ENCODE data around the gene DHRS3.

Gene DHRS3

DNA sequence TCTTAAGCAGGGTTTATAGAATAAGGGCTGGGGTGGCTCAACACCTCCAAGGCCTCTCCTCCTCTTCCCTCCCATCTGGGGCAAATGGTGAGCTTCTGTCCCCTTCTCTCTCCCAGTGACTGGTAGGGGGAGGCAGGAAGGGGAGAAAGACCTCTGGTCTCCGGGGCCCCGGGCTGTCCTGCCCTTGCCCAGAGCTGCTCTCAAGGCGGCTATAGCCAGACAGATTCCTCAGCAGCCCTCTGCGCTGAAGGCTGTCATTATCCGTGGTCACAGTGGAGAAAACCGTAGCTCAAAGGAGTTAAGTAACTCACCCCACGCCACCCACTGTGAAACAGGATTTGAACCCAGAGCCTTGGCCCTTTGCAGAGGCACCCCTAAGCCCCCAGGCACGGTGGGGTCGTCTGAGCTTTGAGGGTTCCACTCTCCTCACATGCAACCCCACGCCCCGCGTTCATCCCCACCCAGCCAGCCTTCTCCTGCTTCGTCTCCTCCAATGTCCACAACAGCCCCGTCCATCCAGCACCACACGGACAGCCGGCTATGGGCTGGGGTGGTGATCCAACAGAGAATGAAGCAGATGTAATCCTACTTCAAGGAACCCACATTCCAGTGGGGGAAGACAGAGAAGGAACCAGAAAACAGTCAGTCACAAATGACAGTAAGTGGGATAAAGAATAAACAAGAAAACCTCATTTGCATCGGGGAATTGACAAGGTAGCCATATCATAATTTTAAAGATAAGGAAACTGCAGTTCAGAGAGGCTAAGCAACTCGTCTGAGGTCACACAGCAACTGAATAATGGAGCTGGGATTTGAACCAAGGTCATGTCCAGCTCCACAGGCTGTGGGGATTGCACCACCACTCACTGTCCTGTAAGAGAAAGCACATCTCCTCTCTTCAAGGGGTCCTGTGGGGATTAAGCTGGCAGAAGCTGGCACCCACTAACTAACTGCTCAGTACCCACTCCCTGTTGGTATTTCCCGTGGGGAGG lies 31.8 kb downstream of the DHRS3 start:
- H3K4me1 ChIP-seq (ENCODE audit: control insufficient read depth, insufficient read depth, low read length), result peaks cover 17% of the 10 kb centered on the region
- no peak overlapping the region for H3K27ac ChIP-seq (ENCODE audit: low read length)
- no peaks in the 10 kb centered on the region for H3K27me3 ChIP-seq (ENCODE audit: control insufficient read depth in 1 of 2, insufficient read depth in 2 of 2, low read length in 2 of 2)
- no peak overlapping the region for H3K4me3 ChIP-seq (ENCODE audit: low read length in 2 of 2)
- no peak overlapping the region for H3K9ac ChIP-seq (ENCODE audit: low read length in 2 of 2)
- H3K36me3 ChIP-seq (ENCODE audit: control insufficient read depth in 2 of 2, insufficient read depth in 2 of 2, low read length in 2 of 2), result peaks cover 0 to 9% of the 10 kb centered on the region in 2 donors
- H3K9me3 ChIP-seq (ENCODE audit: control insufficient read depth in 2 of 2, low read length in 2 of 2), result no peaks in the 10 kb centered on the region

DNA sequence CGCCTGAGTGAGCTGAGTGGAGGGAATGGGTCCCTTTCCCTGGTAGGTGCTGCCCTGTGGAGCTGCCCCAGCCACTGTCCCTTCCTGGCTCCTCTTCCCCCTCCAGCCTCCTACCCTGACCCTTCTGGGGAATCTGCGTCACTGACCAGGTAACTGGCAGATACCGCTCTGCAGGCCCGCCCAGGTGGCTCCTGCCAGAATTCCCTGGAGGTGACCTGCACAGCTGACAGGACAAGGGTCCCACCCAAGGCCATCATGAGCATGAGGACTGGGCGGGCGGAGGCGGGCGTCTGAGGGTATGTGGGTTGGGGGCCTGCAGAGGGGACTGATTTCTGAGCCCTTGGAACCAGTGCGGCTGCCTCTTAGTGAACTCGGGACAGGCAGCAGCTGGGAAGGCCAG lies 32.5 kb downstream of the DHRS3 start:
- H3K4me1 ChIP-seq (ENCODE audit: control insufficient read depth, insufficient read depth, low read length), result peaks cover 10% of the 10 kb centered on the region
- no peaks in the 10 kb centered on the region for H3K27me3 ChIP-seq (ENCODE audit: control insufficient read depth in 1 of 2, insufficient read depth in 2 of 2, low read length in 2 of 2)
- H3K27ac ChIP-seq (ENCODE audit: low read length), result no peak overlapping the region
- peaks cover 0 to 9% of the 10 kb centered on the region in 2 donors for H3K36me3 ChIP-seq (ENCODE audit: control insufficient read depth in 2 of 2, insufficient read depth in 2 of 2, low read length in 2 of 2)
- H3K9ac ChIP-seq (ENCODE audit: low read length in 2 of 2), result no peak overlapping the region
- no peak overlapping the region for H3K4me3 ChIP-seq (ENCODE audit: low read length in 2 of 2)
- no peaks in the 10 kb centered on the region for H3K9me3 ChIP-seq (ENCODE audit: control insufficient read depth in 2 of 2, low read length in 2 of 2)

DNA sequence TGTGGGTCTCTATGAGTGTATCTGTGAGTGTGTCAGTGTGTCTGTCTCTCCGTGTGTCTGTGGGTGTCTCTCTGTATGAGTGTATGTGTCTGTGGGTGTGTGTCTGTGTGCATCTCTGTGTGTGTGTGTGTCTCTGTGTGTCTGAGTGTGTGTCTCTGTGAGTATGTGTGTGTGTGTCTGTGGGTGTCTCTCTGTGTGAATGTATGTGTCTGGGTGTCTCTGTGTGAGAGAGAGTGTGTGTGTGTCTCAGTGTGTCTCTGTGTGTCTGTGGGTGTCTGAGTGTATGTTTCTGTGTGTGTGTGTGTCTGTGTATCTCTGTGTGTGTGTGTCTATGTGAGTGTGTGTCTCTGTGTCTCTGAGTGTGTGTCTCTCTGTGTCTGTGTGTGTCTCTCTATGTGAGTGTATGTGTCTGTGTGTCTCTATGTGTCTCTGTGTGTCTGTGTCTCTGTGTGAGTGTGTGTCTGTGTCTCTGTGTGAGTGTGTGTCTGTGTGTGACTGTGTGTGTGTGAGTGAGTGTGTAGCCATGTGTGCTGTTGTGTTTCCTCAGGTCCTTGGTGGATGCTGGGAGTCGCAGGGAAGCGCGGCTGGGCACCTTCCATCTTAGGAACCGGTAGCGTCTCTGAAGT lies 33.0 kb downstream of the DHRS3 start:
- Histone ChIP-seq H3K27ac (ENCODE audit: low read length) (no peak overlapping the region), H3K27me3 (ENCODE audit: control insufficient read depth in 1 of 2, insufficient read depth in 2 of 2, low read length in 2 of 2) (no peaks in the 10 kb centered on the region), H3K4me1 (ENCODE audit: control insufficient read depth, insufficient read depth, low read length) (peaks cover 8% of the 10 kb centered on the region), H3K9me3 (ENCODE audit: control insufficient read depth in 2 of 2, low read length in 2 of 2) (no peaks in the 10 kb centered on the region), H3K9ac (ENCODE audit: low read length in 2 of 2) (no peak overlapping the region), H3K4me3 (ENCODE audit: low read length in 2 of 2) (no peak overlapping the region), H3K36me3 (ENCODE audit: control insufficient read depth in 2 of 2, insufficient read depth in 2 of 2, low read length in 2 of 2) (peaks cover 0 to 11% of the 10 kb centered on the region in 2 donors)

DNA sequence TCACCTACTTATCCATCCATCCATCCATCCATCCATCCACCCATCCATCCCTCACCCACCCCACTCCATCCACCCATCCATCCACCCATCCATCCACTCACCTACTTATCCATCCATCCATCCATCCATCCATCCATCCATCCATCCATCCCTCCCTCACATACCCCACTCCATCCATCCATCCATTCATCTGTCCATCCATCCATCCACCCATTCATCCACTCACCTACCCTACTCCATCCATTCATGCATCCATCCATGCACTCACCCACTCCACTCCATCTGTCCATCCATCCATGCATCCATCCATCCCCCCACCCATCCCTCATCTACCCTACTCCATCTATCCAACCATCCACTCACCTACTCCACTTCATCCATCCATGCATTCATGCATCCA lies 34.5 kb downstream of the DHRS3 start:
- H3K27me3 ChIP-seq (ENCODE audit: control insufficient read depth in 1 of 2, insufficient read depth in 2 of 2, low read length in 2 of 2), result no peaks in the 10 kb centered on the region
- H3K27ac ChIP-seq (ENCODE audit: low read length), result no peak overlapping the region
- no peaks in the 10 kb centered on the region for H3K9me3 ChIP-seq (ENCODE audit: control insufficient read depth in 2 of 2, low read length in 2 of 2)
- H3K4me3 ChIP-seq (ENCODE audit: low read length in 2 of 2), result no peak overlapping the region
- peaks cover 6% of the 10 kb centered on the region for H3K4me1 ChIP-seq (ENCODE audit: control insufficient read depth, insufficient read depth, low read length)
- H3K9ac ChIP-seq (ENCODE audit: low read length in 2 of 2), result no peak overlapping the region
- peaks cover 3 to 23% of the 10 kb centered on the region in 2 donors for H3K36me3 ChIP-seq (ENCODE audit: control insufficient read depth in 2 of 2, insufficient read depth in 2 of 2, low read length in 2 of 2)

DNA sequence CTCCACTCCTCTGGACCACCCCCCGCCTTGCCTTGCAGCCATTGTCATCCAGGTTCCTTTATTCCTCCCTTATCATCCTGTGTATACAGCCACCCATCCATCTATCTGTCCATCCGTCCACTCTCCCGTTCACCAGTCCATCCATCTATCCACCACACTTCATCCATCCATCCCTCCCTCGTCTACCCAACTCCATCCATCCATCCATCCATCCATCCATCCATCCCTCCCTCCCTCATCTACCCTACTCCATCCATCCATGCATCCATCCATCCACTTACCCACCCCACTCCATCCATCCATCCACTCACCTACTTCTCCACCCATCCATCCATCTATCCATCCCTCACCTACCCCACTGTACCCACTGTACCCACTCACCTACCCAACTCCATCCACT lies 35.4 kb downstream of the DHRS3 start:
- Histone ChIP-seq H3K4me1 (ENCODE audit: control insufficient read depth, insufficient read depth, low read length) (peaks cover 6% of the 10 kb centered on the region), H3K9me3 (ENCODE audit: control insufficient read depth in 2 of 2, low read length in 2 of 2) (no peaks in the 10 kb centered on the region), H3K4me3 (ENCODE audit: low read length in 2 of 2) (no peak overlapping the region), H3K27ac (ENCODE audit: low read length) (no peak overlapping the region), H3K9ac (ENCODE audit: low read length in 2 of 2) (no peak overlapping the region), H3K27me3 (ENCODE audit: control insufficient read depth in 1 of 2, insufficient read depth in 2 of 2, low read length in 2 of 2) (no peaks in the 10 kb centered on the region), H3K36me3 (ENCODE audit: control insufficient read depth in 2 of 2, insufficient read depth in 2 of 2, low read length in 2 of 2) (peaks cover 3 to 30% of the 10 kb centered on the region in 2 donors)

DNA sequence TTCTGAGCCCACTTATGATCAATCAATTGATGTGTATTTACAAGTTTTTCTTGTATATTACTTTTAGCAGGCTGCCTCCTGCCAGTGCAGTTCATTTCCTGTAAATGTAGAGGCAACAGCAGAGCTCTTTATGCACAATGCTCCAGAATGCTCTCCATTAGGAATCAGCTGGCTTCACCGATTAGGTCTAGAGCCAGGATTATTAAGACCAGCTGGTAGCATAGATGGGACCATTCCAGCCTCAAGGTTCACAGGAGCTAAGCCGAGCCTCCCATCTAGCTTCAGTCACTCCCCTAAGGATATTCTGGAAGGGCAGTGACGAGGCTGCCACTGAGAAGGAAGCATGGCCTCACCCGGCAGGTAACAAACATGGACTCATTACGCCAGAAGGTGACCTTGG lies 36.8 kb downstream of the DHRS3 start:
- H3K27ac ChIP-seq (ENCODE audit: low read length), result no peak overlapping the region
- H3K36me3 ChIP-seq (ENCODE audit: control insufficient read depth in 2 of 2, insufficient read depth in 2 of 2, low read length in 2 of 2), result peaks cover 3 to 33% of the 10 kb centered on the region in 2 donors
- peaks cover 2% of the 10 kb centered on the region for H3K4me1 ChIP-seq (ENCODE audit: control insufficient read depth, insufficient read depth, low read length)
- H3K27me3 ChIP-seq (ENCODE audit: control insufficient read depth in 1 of 2, insufficient read depth in 2 of 2, low read length in 2 of 2), result no peaks in the 10 kb centered on the region
- H3K9me3 ChIP-seq (ENCODE audit: control insufficient read depth in 2 of 2, low read length in 2 of 2), result no peaks in the 10 kb centered on the region
- H3K4me3 ChIP-seq (ENCODE audit: low read length in 2 of 2), result no peak overlapping the region
- H3K9ac ChIP-seq (ENCODE audit: low read length in 2 of 2), result no peak overlapping the region

DNA sequence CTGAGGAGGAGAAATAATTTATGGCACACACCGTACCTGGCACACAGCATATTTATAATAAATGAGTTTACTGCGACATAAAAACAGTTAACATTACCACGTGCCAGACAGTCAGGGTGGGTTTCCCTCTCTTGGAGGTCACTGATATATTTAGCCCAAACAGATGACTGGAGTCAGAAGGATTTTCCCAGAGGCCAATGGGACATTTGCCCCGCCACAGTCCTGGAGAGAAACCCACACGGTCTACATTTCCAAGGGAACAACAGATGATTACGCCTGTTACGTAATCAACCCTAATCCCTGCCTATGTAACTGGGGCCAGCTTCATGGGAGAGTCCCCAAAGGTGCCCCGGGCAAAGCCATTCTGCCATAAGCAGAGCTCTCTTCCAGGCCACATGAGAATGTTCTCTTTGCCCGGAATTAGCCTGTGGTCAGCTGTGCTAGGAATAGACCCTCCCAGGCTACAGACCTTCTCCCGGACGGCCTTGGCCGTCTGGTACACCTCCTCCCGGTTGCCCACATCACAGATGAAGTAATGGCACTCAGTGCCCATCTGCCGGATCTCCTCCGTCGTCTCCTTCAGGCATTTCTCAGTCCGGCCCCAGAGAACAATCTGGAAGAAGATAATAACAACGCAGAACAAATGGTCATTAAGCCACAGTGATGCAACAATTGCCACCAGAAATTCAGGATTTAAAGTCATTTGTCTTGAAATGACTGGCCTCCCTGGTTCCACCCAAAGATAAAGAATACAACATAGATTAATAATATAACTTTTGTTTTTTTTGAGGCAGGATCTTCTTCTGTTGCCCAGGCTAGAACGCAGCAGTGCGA lies 37.7 kb downstream of the DHRS3 start:
- Histone ChIP-seq H3K27me3 (ENCODE audit: control insufficient read depth in 1 of 2, insufficient read depth in 2 of 2, low read length in 2 of 2) (no peaks in the 10 kb centered on the region), H3K4me3 (ENCODE audit: low read length in 2 of 2) (no peak overlapping the region), H3K9me3 (ENCODE audit: control insufficient read depth in 2 of 2, low read length in 2 of 2) (no peaks in the 10 kb centered on the region), H3K9ac (ENCODE audit: low read length in 2 of 2) (no peak overlapping the region), H3K27ac (ENCODE audit: low read length) (no peak overlapping the region), H3K36me3 (ENCODE audit: control insufficient read depth in 2 of 2, insufficient read depth in 2 of 2, low read length in 2 of 2) (peaks cover 3 to 31% of the 10 kb centered on the region in 2 donors), H3K4me1 (ENCODE audit: control insufficient read depth, insufficient read depth, low read length) (no peaks in the 10 kb centered on the region)

DNA sequence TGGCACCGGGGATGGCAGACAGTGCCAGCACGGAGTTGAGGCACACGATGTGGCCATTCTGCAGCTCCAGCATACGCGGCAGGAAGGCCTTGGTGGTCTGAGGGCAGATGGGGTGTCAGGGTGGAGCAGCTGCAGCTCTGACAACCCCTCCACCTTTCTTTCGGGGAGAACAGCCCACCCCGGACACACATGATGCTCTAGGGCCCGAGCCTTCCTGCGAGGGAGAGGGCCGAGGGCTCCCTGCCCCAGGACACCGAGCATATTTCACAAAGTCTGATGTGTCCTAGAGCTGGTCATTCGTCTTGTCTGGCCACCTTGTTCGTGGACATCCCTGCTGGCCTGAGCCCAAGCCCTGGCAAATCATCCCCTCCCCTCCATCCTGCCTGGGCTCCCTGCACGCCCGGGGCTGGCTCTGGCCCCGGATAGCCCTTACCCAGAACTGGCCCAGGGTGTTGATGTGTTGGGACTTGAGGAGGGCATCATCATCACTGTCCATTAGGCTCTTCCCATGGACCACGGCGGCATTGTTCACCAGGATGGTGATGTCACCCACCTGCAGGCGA lies 39.1 kb downstream of the DHRS3 start:
- Histone ChIP-seq H3K9ac (ENCODE audit: low read length in 2 of 2) (no peak overlapping the region), H3K4me3 (ENCODE audit: low read length in 2 of 2) (no peak overlapping the region), H3K9me3 (ENCODE audit: control insufficient read depth in 2 of 2, low read length in 2 of 2) (no peaks in the 10 kb centered on the region), H3K27ac (ENCODE audit: low read length) (no peak overlapping the region), H3K4me1 (ENCODE audit: control insufficient read depth, insufficient read depth, low read length) (no peaks in the 10 kb centered on the region), H3K27me3 (ENCODE audit: control insufficient read depth in 1 of 2, insufficient read depth in 2 of 2, low read length in 2 of 2) (no peaks in the 10 kb centered on the region), H3K36me3 (ENCODE audit: control insufficient read depth in 2 of 2, insufficient read depth in 2 of 2, low read length in 2 of 2) (peaks cover 9 to 34% of the 10 kb centered on the region in 2 donors)

DNA sequence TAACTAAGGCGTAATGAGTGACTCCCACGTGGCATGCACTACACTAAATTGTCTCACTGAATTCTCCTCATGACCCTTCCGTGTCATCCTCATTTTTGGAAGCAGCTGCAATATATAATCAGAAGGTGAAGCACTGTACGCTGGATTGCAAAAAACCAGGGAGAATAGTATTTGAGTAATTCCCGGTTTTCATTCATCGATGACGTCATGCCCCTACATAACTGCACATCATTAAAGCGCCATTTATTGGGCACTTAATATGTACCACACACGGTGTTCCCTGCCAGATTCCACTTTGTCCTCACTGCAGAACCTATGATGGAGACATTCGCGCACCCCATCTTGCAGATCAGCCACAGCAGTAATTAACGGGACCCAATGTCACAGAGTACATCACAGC lies 41.0 kb downstream of the DHRS3 start:
- H3K9me3 ChIP-seq (ENCODE audit: control insufficient read depth in 2 of 2, low read length in 2 of 2), result no peaks in the 10 kb centered on the region
- peaks cover 12 to 43% of the 10 kb centered on the region in 2 donors for H3K36me3 ChIP-seq (ENCODE audit: control insufficient read depth in 2 of 2, insufficient read depth in 2 of 2, low read length in 2 of 2)
- no peak overlapping the region for H3K27ac ChIP-seq (ENCODE audit: low read length)
- no peaks in the 10 kb centered on the region for H3K4me1 ChIP-seq (ENCODE audit: control insufficient read depth, insufficient read depth, low read length)
- no peaks in the 10 kb centered on the region for H3K27me3 ChIP-seq (ENCODE audit: control insufficient read depth in 1 of 2, insufficient read depth in 2 of 2, low read length in 2 of 2)
- no peak overlapping the region for H3K9ac ChIP-seq (ENCODE audit: low read length in 2 of 2)
- no peak overlapping the region for H3K4me3 ChIP-seq (ENCODE audit: low read length in 2 of 2)

DNA sequence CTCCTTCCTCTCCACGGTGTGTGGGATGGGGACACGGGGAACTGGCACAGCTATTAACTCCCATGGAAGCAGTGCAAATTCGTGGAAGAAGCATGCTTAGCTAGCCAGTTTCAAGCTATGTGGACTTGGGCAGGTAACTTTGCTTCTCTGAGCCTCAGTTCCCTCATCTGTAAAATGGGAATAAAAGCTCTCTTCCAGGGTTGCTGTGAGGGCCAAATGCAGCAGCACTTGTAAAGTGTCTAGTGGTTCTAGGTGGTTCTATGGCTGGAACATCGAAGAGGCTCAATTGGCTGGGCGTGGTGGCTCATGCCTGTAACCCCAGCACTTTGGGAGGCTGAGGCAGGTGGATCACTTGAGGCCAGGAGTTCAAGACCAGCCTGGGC lies 43.3 kb downstream of the DHRS3 start:
- peaks cover 17 to 50% of the 10 kb centered on the region in 2 donors for H3K36me3 ChIP-seq (ENCODE audit: control insufficient read depth in 2 of 2, insufficient read depth in 2 of 2, low read length in 2 of 2)
- no peak overlapping the region for H3K27ac ChIP-seq (ENCODE audit: low read length)

More for the DNA sequence above, 43.3 kb downstream of the DHRS3 start:
- no peak overlapping the region for H3K4me3 ChIP-seq (ENCODE audit: low read length in 2 of 2)
- H3K4me1 ChIP-seq (ENCODE audit: control insufficient read depth, insufficient read depth, low read length), result no peaks in the 10 kb centered on the region
- H3K9ac ChIP-seq (ENCODE audit: low read length in 2 of 2), result no peak overlapping the region
- no peaks in the 10 kb centered on the region for H3K9me3 ChIP-seq (ENCODE audit: control insufficient read depth in 2 of 2, low read length in 2 of 2)
- no peaks in the 10 kb centered on the region for H3K27me3 ChIP-seq (ENCODE audit: control insufficient read depth in 1 of 2, insufficient read depth in 2 of 2, low read length in 2 of 2)
